ENCODE results near the gene SCARF2. TPM values are rescaled to one million over a fixed set of nuclear protein-coding genes. Genes with fewer than 3 reads are reported as not detected.

Gene SCARF2
- total and polyA plus RNA-seq, 2 of the 8 experiments (the other 6 are each of a cell fraction or from before 2014, with no cell fraction given), result 4.2 to 9.8 TPM

- Histone ChIP-seq H3K36me3 (ENCODE audit: control insufficient read depth in 2 of 4, insufficient read depth in 4 of 4, low read length in 3 of 4) (no peaks in the 10 kb centered on the region; a peak in 1 of 8 replicates), H3K56ac (replicated peaks; ENCODE audit: insufficient read length, low read depth, low read length) (no peak overlapping the region), H3K79me2 (ENCODE audit: control insufficient read depth in 1 of 2, insufficient read depth in 2 of 2, low read length in 2 of 2) (no peaks in the 10 kb centered on the region), H2BK12ac (ENCODE audit: low read depth, low read length) (no peak overlapping the region), H3K4me3 (ENCODE audit: extremely low read depth in 1 of 4, insufficient read depth in 2 of 4, low read depth in 3 of 4, low read length in 4 of 4) (no peak overlapping the region), H3K4me1 (replicated peaks in 1 of 4; ENCODE audit: control insufficient read depth in 3 of 4, insufficient read depth in 4 of 4, low read length in 3 of 4) (peaks cover 0 to 2% (median under 1%) of the 10 kb centered on the region in 4 experiments; a peak in 2 of 7 replicates), H3K14ac (ENCODE audit: insufficient read length) (no peak overlapping the region), H3K27ac (ENCODE audit: low read depth, low read length) (no peak overlapping the region), H2BK5ac (ENCODE audit: low read depth, low read length) (0 out of 2 replicates have a peak overlapping the region, but pooled peaks have one; percentile 30), H4K8ac (ENCODE audit: extremely low read depth, insufficient read depth, low read length) (no peak overlapping the region), H3K4ac (replicated peaks; ENCODE audit: insufficient read length, low read depth, low read length) (no peak overlapping the region), H3K79me1 (ENCODE audit: low read depth, low read length) (no peaks in the 10 kb centered on the region), H4K20me1 (replicated peaks in 1 of 2; ENCODE audit: control insufficient read depth in 1 of 2, insufficient read depth in 2 of 2, low read length in 2 of 2) (no peaks in the 10 kb centered on the region), H2BK20ac (ENCODE audit: low read length) (no peak overlapping the region), H4K91ac (replicated peaks; ENCODE audit: insufficient read length, low read length) (no peak overlapping the region), H3K4me2 (ENCODE audit: insufficient read depth in 1 of 2, low read depth in 2 of 2, low read length in 2 of 2) (no peak overlapping the region), H3K23ac (ENCODE audit: insufficient read length) (no peak overlapping the region), H2AFZ (ENCODE audit: low read length) (no peak overlapping the region), H2BK120ac (replicated peaks; ENCODE audit: low read depth, low read length) (no peak overlapping the region), H3K18ac (ENCODE audit: extremely low read depth, low read length) (no peak overlapping the region), H3K9me3 (ENCODE audit: insufficient read depth in 2 of 2, low read depth in 1 of 2, low read length in 1 of 2) (no peaks in the 10 kb centered on the region), H2BK15ac (ENCODE audit: low read length) (no peak overlapping the region), H4K5ac (ENCODE audit: insufficient read length, low read depth, low read length) (no peak overlapping the region), H2AK5ac (ENCODE audit: low read depth, low read length) (no peak overlapping the region), H3K27me3 (replicated peaks in 1 of 4; ENCODE audit: control insufficient read depth in 3 of 4, extremely low read depth in 1 of 4, insufficient read depth in 3 of 4, low read length in 3 of 4) (no peaks in the 10 kb centered on the region), H3K23me2 (ENCODE audit: low read depth, low read length) (no peaks in the 10 kb centered on the region), H3K9ac (replicated peaks in 1 of 4; ENCODE audit: extremely low read depth in 1 of 4, low read depth in 3 of 4, low read length in 3 of 4) (no peak overlapping the region)
- FAIRE-seq (no peak), DNase-seq (ENCODE audit: low read depth in 1 of 2, low spot score in 2 of 2) (no peak)
- 93% methylated on average over 15 of the region's 15 CpGs; no CpG with 5 or more reads in 1 of the 2 experiments for WGBS, 2 experiments (ENCODE audit: extremely low coverage in 1 of 2, insufficient coverage in 1 of 2, insufficient read length in 1 of 2, insufficient replicate concordance in 2 of 2, low coverage in 1 of 2, low lambda C conversion rate in 2 of 2, missing lambda C conversion rate in 1 of 2)
- ChIA-PET POLR2A (ENCODE audit: partially characterized antibody) (interaction anchor here (1.3 kb wide), 1 partner anchor 39 kb away, joined by 4 read pairs; no protein-coding TSS in a partner anchor), CTCF (ENCODE audit: partially characterized antibody) (interaction anchor here (1.3 to 5.4 kb wide), 4 partner anchors 18 to 138 kb away, joined by 3 to 47 read pairs (median 33); partner anchors contain the start of gene DGCR6L)
- TF ChIP-seq NANOG (IDR thresholded peaks at IDR 0.05; ENCODE audit: insufficient read depth, low read depth, low read length, poor library complexity, severe bottlenecking) (no peak), SUZ12 (IDR thresholded peaks at IDR 0.05; ENCODE audit: low read length) (no peak), CTBP2 (IDR thresholded peaks at IDR 0.05; ENCODE audit: borderline replicate concordance, insufficient read depth, insufficient read length, low read length) (no peak)
These were observed 20.0 kb upstream of the SCARF2 start for GRCh38 chr22:20457506-20458240.
